UCSD-AML1 (cell line): ENCODE measurements around the gene RGS3.
A peak's percentile ranks its signal among the peaks of the same experiment; 100 is the strongest.
"Not testable (repeated sequence)": the region's sequence is repeated elsewhere in the genome, so short reads cannot be mapped to it uniquely, and the experiment has no call there.

Experiments used
- DNase-seq: peaks from one replicate; lab custom pipeline; 2025; ENCODE audit not compliant: unreplicated experiment; lab: John Stamatoyannopoulos, UW

RGS3 gene

GRCh38 chr9:113463418-113464285 lies at the start of gene RGS3:
Gene RGS3 (plus strand): TSS chr9:113463727. CDS start chr9:113463803, 76 bp downstream.
- DNase-seq = no peak

- peak; percentile 23 for DNase-seq
Observed at GRCh38 chr9:113416149-113416721, 47.3 kb upstream of the RGS3 start.

- DNase-seq = no peak
Observed at GRCh38 chr9:113417370-113417769, 46.2 kb upstream of the RGS3 start.

- no peak for DNase-seq
Observed at GRCh38 chr9:113421726-113422125, 41.8 kb upstream of the RGS3 start.

GRCh38 chr9:113425072-113425471 lies 38.5 kb upstream of the RGS3 start:
- DNase-seq = no peak

GRCh38 chr9:113426701-113427100 lies 36.8 kb upstream of the RGS3 start:
- no peak for DNase-seq

GRCh38 chr9:113427629-113428028 lies 35.9 kb upstream of the RGS3 start:
- DNase-seq = no peak

- DNase-seq = no peak
Observed at GRCh38 chr9:113428062-113428615, 35.4 kb upstream of the RGS3 start.

GRCh38 chr9:113431191-113431590 lies 32.3 kb upstream of the RGS3 start:
- no peak for DNase-seq

GRCh38 chr9:113436728-113437515 lies 26.6 kb upstream of the RGS3 start:
- no peak for DNase-seq

- not testable (repeated sequence) for DNase-seq
Observed at GRCh38 chr9:113437716-113438115, 25.8 kb upstream of the RGS3 start.

- no peak for DNase-seq
Observed at GRCh38 chr9:113444736-113445135, 18.8 kb upstream of the RGS3 start.

- DNase-seq = no peak
Observed at GRCh38 chr9:113446323-113446740, 17.2 kb upstream of the RGS3 start.

- DNase-seq = no peak
Observed at GRCh38 chr9:113449376-113449775, 14.2 kb upstream of the RGS3 start.

GRCh38 chr9:113452113-113452605 lies 11.4 kb upstream of the RGS3 start:
- no peak for DNase-seq

- peak; percentile 33 for DNase-seq
Observed at GRCh38 chr9:113454914-113455761, 8.4 kb upstream of the RGS3 start.

- DNase-seq = no peak
Observed at GRCh38 chr9:113456235-113456634, 7.3 kb upstream of the RGS3 start.

- no peak for DNase-seq
Observed at GRCh38 chr9:113461285-113461684, 2.2 kb upstream of the RGS3 start.

GRCh38 chr9:113461943-113462342 lies 1.6 kb upstream of the RGS3 start:
- no peak for DNase-seq

GRCh38 chr9:113462781-113463286 lies 693 bp upstream of the RGS3 start:
- no peak for DNase-seq
